Measurements from ENCODE around the gene FOXB1. TPM values are rescaled to one million over a fixed set of nuclear protein-coding genes. Genes with fewer than 3 reads are reported as not detected.

The FOXB1 gene
- polyA plus RNA-seq, 1 donor from 2014 or later, result not detected

GRCh38 chr15:59963925-59964324 lies 40.2 kb upstream of the FOXB1 start:
- no peak overlapping the region for H2AFZ ChIP-seq (ENCODE audit: low read depth, low read length)
- TF ChIP-seq EZH2 (IDR thresholded peaks at IDR 0.05; ENCODE audit: borderline replicate concordance, insufficient read depth, low read length, poor library complexity, severe bottlenecking) (no peak), CTCF (IDR thresholded peaks at IDR 0.05; ENCODE audit: poor library complexity, severe bottlenecking) (no peak), MXI1 (conservative IDR thresholded peaks at IDR 0.05; ENCODE audit: poor library complexity, severe bottlenecking) (no peak), TAF1 (IDR thresholded peaks at IDR 0.05; ENCODE audit: low read depth) (no peak)
- H3K79me2 ChIP-seq (replicated peaks; ENCODE audit: insufficient read depth, low read length), result no peaks in the 10 kb centered on the region
- H4K20me1 ChIP-seq (ENCODE audit: insufficient read depth), result no peaks in the 10 kb centered on the region
- H3K4me2 ChIP-seq (ENCODE audit: low read length), result no peak overlapping the region
- H3K9me3 ChIP-seq (ENCODE audit: low read length), result peaks cover 5% of the 10 kb centered on the region
- H3F3A ChIP-seq (ENCODE audit: insufficient read depth, low read length, poor library complexity, severe bottlenecking), result no peaks in the 10 kb centered on the region
- H3K27me3 ChIP-seq (ENCODE audit: insufficient read depth, low read depth, low read length), result no peaks in the 10 kb centered on the region
- no peak overlapping the region for H3K9ac ChIP-seq (ENCODE audit: low read length)
- no peak overlapping the region for H3K4me3 ChIP-seq (ENCODE audit: low read length)
- no peaks in the 10 kb centered on the region for H3K9me2 ChIP-seq (ENCODE audit: insufficient read depth, low read length)
- H3K36me3 ChIP-seq (ENCODE audit: insufficient read depth, low read length), result no peaks in the 10 kb centered on the region
- no peak overlapping the region for H3K27ac ChIP-seq (ENCODE audit: low read length)

GRCh38 chr15:59965741-59966140 lies 38.4 kb upstream of the FOXB1 start:
- Histone ChIP-seq H3K9ac (ENCODE audit: low read length) (no peak overlapping the region), H3K27ac (ENCODE audit: low read length) (no peak overlapping the region), H3K9me3 (ENCODE audit: low read length) (no peaks in the 10 kb centered on the region), H3K9me2 (ENCODE audit: insufficient read depth, low read length) (no peaks in the 10 kb centered on the region), H3K4me2 (ENCODE audit: low read length) (no peak overlapping the region), H3K79me2 (replicated peaks; ENCODE audit: insufficient read depth, low read length) (no peaks in the 10 kb centered on the region), H3K27me3 (ENCODE audit: insufficient read depth, low read depth, low read length) (no peaks in the 10 kb centered on the region), H3F3A (ENCODE audit: insufficient read depth, low read length, poor library complexity, severe bottlenecking) (no peaks in the 10 kb centered on the region), H3K4me3 (ENCODE audit: low read length) (no peak overlapping the region), H2AFZ (ENCODE audit: low read depth, low read length) (no peak overlapping the region), H3K36me3 (ENCODE audit: insufficient read depth, low read length) (no peaks in the 10 kb centered on the region), H4K20me1 (ENCODE audit: insufficient read depth) (no peaks in the 10 kb centered on the region)
- TF ChIP-seq EP300 (conservative IDR thresholded peaks at IDR 0.05; ENCODE audit: poor library complexity, severe bottlenecking) (no peak), EZH2 (IDR thresholded peaks at IDR 0.05; ENCODE audit: borderline replicate concordance, insufficient read depth, low read length, poor library complexity, severe bottlenecking) (no peak)

GRCh38 chr15:59966262-59966661 lies 37.8 kb upstream of the FOXB1 start:
- no peaks in the 10 kb centered on the region for H3K79me2 ChIP-seq (replicated peaks; ENCODE audit: insufficient read depth, low read length)
- H3F3A ChIP-seq (ENCODE audit: insufficient read depth, low read length, poor library complexity, severe bottlenecking), result no peaks in the 10 kb centered on the region
- no peaks in the 10 kb centered on the region for H4K20me1 ChIP-seq (ENCODE audit: insufficient read depth)
- H3K27me3 ChIP-seq (ENCODE audit: insufficient read depth, low read depth, low read length), result no peaks in the 10 kb centered on the region
- no peaks in the 10 kb centered on the region for H3K36me3 ChIP-seq (ENCODE audit: insufficient read depth, low read length)
- H2AFZ ChIP-seq (ENCODE audit: low read depth, low read length), result no peak overlapping the region
- H3K4me3 ChIP-seq (ENCODE audit: low read length), result no peak overlapping the region
- no peak overlapping the region for H3K4me2 ChIP-seq (ENCODE audit: low read length)
- TF ChIP-seq TAF1 (IDR thresholded peaks at IDR 0.05; ENCODE audit: low read depth), result no peak
- TF ChIP-seq POLR2AphosphoS5 (IDR thresholded peaks at IDR 0.05), result no peak
- TF ChIP-seq REST (IDR thresholded peaks at IDR 0.05; ENCODE audit: borderline replicate concordance), result no peak
- no peak for TF ChIP-seq RAD21 (conservative IDR thresholded peaks at IDR 0.05)
- no peak for TF ChIP-seq CTCF (IDR thresholded peaks at IDR 0.05; ENCODE audit: poor library complexity, severe bottlenecking)
- TF ChIP-seq SMC3 (conservative IDR thresholded peaks at IDR 0.05; ENCODE audit: poor library complexity), result no peak
- TF ChIP-seq MXI1 (conservative IDR thresholded peaks at IDR 0.05; ENCODE audit: poor library complexity, severe bottlenecking), result no peak
- TF ChIP-seq EP300 (conservative IDR thresholded peaks at IDR 0.05; ENCODE audit: poor library complexity, severe bottlenecking), result no peak
- no peak for TF ChIP-seq EZH2 (IDR thresholded peaks at IDR 0.05; ENCODE audit: borderline replicate concordance, insufficient read depth, low read length, poor library complexity, severe bottlenecking)
- H3K9me3 ChIP-seq (ENCODE audit: low read length), result no peaks in the 10 kb centered on the region
- H3K27ac ChIP-seq (ENCODE audit: low read length), result no peak overlapping the region
- H3K9me2 ChIP-seq (ENCODE audit: insufficient read depth, low read length), result no peaks in the 10 kb centered on the region
- H3K9ac ChIP-seq (ENCODE audit: low read length), result no peak overlapping the region
